ENCODE results near the gene WWOX.

DNA sequence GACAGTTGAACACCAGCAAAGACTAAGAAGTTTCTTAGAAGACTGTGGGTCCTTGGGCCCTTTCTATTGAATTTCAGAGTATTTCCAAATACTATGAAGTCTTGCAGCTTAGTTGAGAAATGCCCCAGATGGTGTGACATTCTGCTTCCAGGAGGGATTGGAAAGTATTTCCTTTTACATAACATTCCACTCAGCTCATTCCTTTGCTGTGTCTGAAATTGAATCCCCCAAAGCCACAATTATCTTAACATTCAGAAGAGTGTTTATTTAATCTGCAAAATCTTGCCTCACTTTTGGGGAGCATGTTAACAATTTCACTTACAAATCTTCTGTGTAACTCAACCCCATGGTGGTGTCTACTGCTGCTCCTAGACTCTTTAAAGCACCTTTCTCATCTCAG is 307.7 kb downstream of the WWOX start:
- TF ChIP-seq, protein P1, sequence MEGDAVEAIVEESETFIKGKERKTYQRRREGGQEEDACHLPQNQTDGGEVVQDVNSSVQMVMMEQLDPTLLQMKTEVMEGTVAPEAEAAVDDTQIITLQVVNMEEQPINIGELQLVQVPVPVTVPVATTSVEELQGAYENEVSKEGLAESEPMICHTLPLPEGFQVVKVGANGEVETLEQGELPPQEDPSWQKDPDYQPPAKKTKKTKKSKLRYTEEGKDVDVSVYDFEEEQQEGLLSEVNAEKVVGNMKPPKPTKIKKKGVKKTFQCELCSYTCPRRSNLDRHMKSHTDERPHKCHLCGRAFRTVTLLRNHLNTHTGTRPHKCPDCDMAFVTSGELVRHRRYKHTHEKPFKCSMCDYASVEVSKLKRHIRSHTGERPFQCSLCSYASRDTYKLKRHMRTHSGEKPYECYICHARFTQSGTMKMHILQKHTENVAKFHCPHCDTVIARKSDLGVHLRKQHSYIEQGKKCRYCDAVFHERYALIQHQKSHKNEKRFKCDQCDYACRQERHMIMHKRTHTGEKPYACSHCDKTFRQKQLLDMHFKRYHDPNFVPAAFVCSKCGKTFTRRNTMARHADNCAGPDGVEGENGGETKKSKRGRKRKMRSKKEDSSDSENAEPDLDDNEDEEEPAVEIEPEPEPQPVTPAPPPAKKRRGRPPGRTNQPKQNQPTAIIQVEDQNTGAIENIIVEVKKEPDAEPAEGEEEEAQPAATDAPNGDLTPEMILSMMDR (IDR thresholded peaks at IDR 0.05), result no peak
- no peak for TF ChIP-seq EP300 (IDR thresholded peaks at IDR 0.05)
